Measurements from ENCODE around the gene ZBTB20. TPM values are rescaled to one million over a fixed set of nuclear protein-coding genes. Genes with fewer than 3 reads are reported as not detected.

The ZBTB20 gene
- total and polyA plus RNA-seq, 5 donors from 2014 or later = 10.1 to 58.2 (median 13.2) TPM

- Histone ChIP-seq H3K4me3 (ENCODE audit: low read depth, low read length) (no peak overlapping the region), H3K36me3 (ENCODE audit: control insufficient read depth, insufficient read depth, low read length) (no peaks in the 10 kb centered on the region), H3K4me1 (ENCODE audit: control insufficient read depth, insufficient read depth, low read length, poor library complexity, severe bottlenecking) (no peaks in the 10 kb centered on the region), H3K9me3 (ENCODE audit: control insufficient read depth in 2 of 2, low read length in 2 of 2) (no peaks in the 10 kb centered on the region), H3K27me3 (ENCODE audit: control insufficient read depth, insufficient read depth, low read length) (no peaks in the 10 kb centered on the region), H3K27ac (ENCODE audit: insufficient read depth, low read length, poor library complexity, severe bottlenecking) (no peak overlapping the region)
- Mint-ChIP-seq H3K9me3 (no peaks in the 10 kb centered on the region), H3K4me3 (no peak overlapping the region), H3K27me3 (no peaks in the 10 kb centered on the region), H3K36me3 (peaks cover 12% of the 10 kb centered on the region), H3K27ac (no peak overlapping the region), H3K4me1 (peaks cover 0 to 10% (median 6%) of the 10 kb centered on the region in 4 donors)
- DNase-seq (no peak), ATAC-seq (ENCODE audit: low read depth in 2 of 2) (no peak)
Observed at GRCh38 chr3:115040246-115040645, 106.8 kb downstream of the ZBTB20 start.

- H3K4me1 Mint-ChIP-seq = peaks cover 4 to 11% (median 9%) of the 10 kb centered on the region in 4 donors
- H3K9me3 Mint-ChIP-seq = no peaks in the 10 kb centered on the region
- H3K36me3 Mint-ChIP-seq = peaks cover 10% of the 10 kb centered on the region
- Histone ChIP-seq H3K4me1 (ENCODE audit: control insufficient read depth, insufficient read depth, low read length, poor library complexity, severe bottlenecking) (no peaks in the 10 kb centered on the region), H3K9me3 (ENCODE audit: control insufficient read depth in 2 of 2, low read length in 2 of 2) (no peaks in the 10 kb centered on the region), H3K36me3 (ENCODE audit: control insufficient read depth, insufficient read depth, low read length) (no peaks in the 10 kb centered on the region), H3K27me3 (ENCODE audit: control insufficient read depth, insufficient read depth, low read length) (no peaks in the 10 kb centered on the region), H3K27ac (ENCODE audit: insufficient read depth, low read length, poor library complexity, severe bottlenecking) (no peak overlapping the region), H3K4me3 (ENCODE audit: low read depth, low read length) (no peak overlapping the region)
- ATAC-seq (ENCODE audit: low read depth in 2 of 2) = no peak
- no peak for DNase-seq
- H3K27me3 Mint-ChIP-seq = no peaks in the 10 kb centered on the region
- peak overlapping the region in 1 of 3 donors; percentile 41 for H3K27ac Mint-ChIP-seq
- H3K4me3 Mint-ChIP-seq = no peak overlapping the region
Observed at GRCh38 chr3:115038817-115039216, 108.3 kb downstream of the ZBTB20 start.

GRCh38 chr3:115022835-115023398, 124.2 kb downstream of the ZBTB20 start:
- H3K4me3 Mint-ChIP-seq = no peak overlapping the region
- H3K27ac ChIP-seq (ENCODE audit: insufficient read depth, low read length, poor library complexity, severe bottlenecking) = no peak overlapping the region
- H3K36me3 ChIP-seq (ENCODE audit: control insufficient read depth, insufficient read depth, low read length) = peaks cover 2% of the 10 kb centered on the region
- peaks cover 3 to 19% (median 5%) of the 10 kb centered on the region in 4 donors for H3K4me1 Mint-ChIP-seq
- no peaks in the 10 kb centered on the region for H3K27me3 Mint-ChIP-seq
- no peaks in the 10 kb centered on the region for H3K9me3 ChIP-seq (ENCODE audit: control insufficient read depth in 2 of 2, low read length in 2 of 2)
- H3K4me1 ChIP-seq (ENCODE audit: control insufficient read depth, insufficient read depth, low read length, poor library complexity, severe bottlenecking) = no peaks in the 10 kb centered on the region
- no peak for DNase-seq
- H3K4me3 ChIP-seq (ENCODE audit: low read depth, low read length) = no peak overlapping the region
- no peak overlapping the region for H3K27ac Mint-ChIP-seq
- H3K36me3 Mint-ChIP-seq = peaks cover 4% of the 10 kb centered on the region
- no peak for ATAC-seq (ENCODE audit: low read depth in 2 of 2)
- no peaks in the 10 kb centered on the region for H3K27me3 ChIP-seq (ENCODE audit: control insufficient read depth, insufficient read depth, low read length)
- peaks cover 0 to 2% (median 0%) of the 10 kb centered on the region in 7 donors for H3K9me3 Mint-ChIP-seq

GRCh38 chr3:115022199-115022598, 124.9 kb downstream of the ZBTB20 start:
- peaks cover 3 to 19% (median 5%) of the 10 kb centered on the region in 4 donors for H3K4me1 Mint-ChIP-seq
- Histone ChIP-seq H3K27me3 (ENCODE audit: control insufficient read depth, insufficient read depth, low read length) (no peaks in the 10 kb centered on the region), H3K27ac (ENCODE audit: insufficient read depth, low read length, poor library complexity, severe bottlenecking) (no peak overlapping the region), H3K9me3 (ENCODE audit: control insufficient read depth in 2 of 2, low read length in 2 of 2) (no peaks in the 10 kb centered on the region), H3K4me3 (ENCODE audit: low read depth, low read length) (no peak overlapping the region), H3K36me3 (ENCODE audit: control insufficient read depth, insufficient read depth, low read length) (peaks cover 2% of the 10 kb centered on the region), H3K4me1 (ENCODE audit: control insufficient read depth, insufficient read depth, low read length, poor library complexity, severe bottlenecking) (no peaks in the 10 kb centered on the region)
- no peaks in the 10 kb centered on the region for H3K27me3 Mint-ChIP-seq
- peaks cover 0 to 2% (median under 1%) of the 10 kb centered on the region in 7 donors for H3K9me3 Mint-ChIP-seq
- no peak for DNase-seq
- peaks cover 5% of the 10 kb centered on the region for H3K36me3 Mint-ChIP-seq
- no peak overlapping the region for H3K4me3 Mint-ChIP-seq
- ATAC-seq (ENCODE audit: low read depth in 2 of 2) = no peak
- H3K27ac Mint-ChIP-seq = no peak overlapping the region

GRCh38 chr3:115021061-115021460, 126.0 kb downstream of the ZBTB20 start:
- Mint-ChIP-seq H3K4me3 (no peak overlapping the region), H3K27ac (no peak overlapping the region), H3K4me1 (peaks cover 3 to 13% (median 5%) of the 10 kb centered on the region in 4 donors), H3K9me3 (peaks cover 0 to 12% (median 2%) of the 10 kb centered on the region in 7 donors), H3K27me3 (peaks cover 4% of the 10 kb centered on the region), H3K36me3 (peaks cover 16% of the 10 kb centered on the region)
- no peak overlapping the region for H3K27ac ChIP-seq (ENCODE audit: insufficient read depth, low read length, poor library complexity, severe bottlenecking)
- DNase-seq = no peak
- H3K27me3 ChIP-seq (ENCODE audit: control insufficient read depth, insufficient read depth, low read length) = no peaks in the 10 kb centered on the region
- H3K4me3 ChIP-seq (ENCODE audit: low read depth, low read length) = no peak overlapping the region
- peaks cover 2% of the 10 kb centered on the region for H3K36me3 ChIP-seq (ENCODE audit: control insufficient read depth, insufficient read depth, low read length)
- ATAC-seq (ENCODE audit: low read depth in 2 of 2) = no peak
- peaks cover 0 to 3% of the 10 kb centered on the region in 2 experiments for H3K9me3 ChIP-seq (ENCODE audit: control insufficient read depth in 2 of 2, low read length in 2 of 2)
- no peaks in the 10 kb centered on the region for H3K4me1 ChIP-seq (ENCODE audit: control insufficient read depth, insufficient read depth, low read length, poor library complexity, severe bottlenecking)

GRCh38 chr3:115019900-115020299, 127.2 kb downstream of the ZBTB20 start:
- DNase-seq (no peak), ATAC-seq (ENCODE audit: low read depth in 2 of 2) (no peak)
- no peak overlapping the region for H3K27ac Mint-ChIP-seq
- peaks cover 2 to 14% (median 5%) of the 10 kb centered on the region in 4 donors for H3K4me1 Mint-ChIP-seq
- peaks cover 20% of the 10 kb centered on the region for H3K36me3 Mint-ChIP-seq
- Histone ChIP-seq H3K4me1 (ENCODE audit: control insufficient read depth, insufficient read depth, low read length, poor library complexity, severe bottlenecking) (no peaks in the 10 kb centered on the region), H3K4me3 (ENCODE audit: low read depth, low read length) (no peak overlapping the region), H3K9me3 (ENCODE audit: control insufficient read depth in 2 of 2, low read length in 2 of 2) (peaks cover 0 to 3% of the 10 kb centered on the region in 2 experiments), H3K36me3 (ENCODE audit: control insufficient read depth, insufficient read depth, low read length) (peaks cover 2% of the 10 kb centered on the region), H3K27me3 (ENCODE audit: control insufficient read depth, insufficient read depth, low read length) (no peaks in the 10 kb centered on the region), H3K27ac (ENCODE audit: insufficient read depth, low read length, poor library complexity, severe bottlenecking) (no peak overlapping the region)
- H3K27me3 Mint-ChIP-seq = peaks cover 4% of the 10 kb centered on the region
- peaks cover 0 to 16% (median 2%) of the 10 kb centered on the region in 7 donors for H3K9me3 Mint-ChIP-seq
- H3K4me3 Mint-ChIP-seq = no peak overlapping the region

- Histone ChIP-seq H3K9me3 (ENCODE audit: control insufficient read depth in 2 of 2, low read length in 2 of 2) (peaks cover 0 to 3% of the 10 kb centered on the region in 2 experiments), H3K27ac (ENCODE audit: insufficient read depth, low read length, poor library complexity, severe bottlenecking) (no peak overlapping the region), H3K36me3 (ENCODE audit: control insufficient read depth, insufficient read depth, low read length) (peaks cover 2% of the 10 kb centered on the region), H3K27me3 (ENCODE audit: control insufficient read depth, insufficient read depth, low read length) (no peaks in the 10 kb centered on the region), H3K4me1 (ENCODE audit: control insufficient read depth, insufficient read depth, low read length, poor library complexity, severe bottlenecking) (no peaks in the 10 kb centered on the region), H3K4me3 (ENCODE audit: low read depth, low read length) (no peak overlapping the region)
- Mint-ChIP-seq H3K36me3 (peaks cover 23% of the 10 kb centered on the region), H3K27me3 (peaks cover 4% of the 10 kb centered on the region), H3K4me1 (peaks cover 3 to 17% (median 5%) of the 10 kb centered on the region in 4 donors), H3K27ac (no peak overlapping the region), H3K9me3 (peaks cover 0 to 16% (median 3%) of the 10 kb centered on the region in 7 donors), H3K4me3 (no peak overlapping the region)
- no peak for DNase-seq
- ATAC-seq (ENCODE audit: low read depth in 2 of 2) = no peak
Observed at GRCh38 chr3:115018694-115019093, 128.4 kb downstream of the ZBTB20 start.

- Mint-ChIP-seq H3K4me1 (peaks cover 2 to 14% (median 11%) of the 10 kb centered on the region in 4 donors), H3K36me3 (peaks cover 28% of the 10 kb centered on the region), H3K27me3 (no peaks in the 10 kb centered on the region), H3K9me3 (peaks cover 0 to 10% (median 3%) of the 10 kb centered on the region in 7 donors), H3K4me3 (no peak overlapping the region), H3K27ac (peak overlapping the region in 1 of 3 donors; percentile 2)
- no peaks in the 10 kb centered on the region for H3K36me3 ChIP-seq (ENCODE audit: control insufficient read depth, insufficient read depth, low read length)
- H3K27ac ChIP-seq (ENCODE audit: insufficient read depth, low read length, poor library complexity, severe bottlenecking) = no peak overlapping the region
- no peak overlapping the region for H3K4me3 ChIP-seq (ENCODE audit: low read depth, low read length)
- DNase-seq (no peak), ATAC-seq (ENCODE audit: low read depth in 2 of 2) (no peak)
- H3K27me3 ChIP-seq (ENCODE audit: control insufficient read depth, insufficient read depth, low read length) = no peaks in the 10 kb centered on the region
- H3K4me1 ChIP-seq (ENCODE audit: control insufficient read depth, insufficient read depth, low read length, poor library complexity, severe bottlenecking) = no peaks in the 10 kb centered on the region
- H3K9me3 ChIP-seq (ENCODE audit: control insufficient read depth in 2 of 2, low read length in 2 of 2) = no peaks in the 10 kb centered on the region
Observed at GRCh38 chr3:115007966-115008365, 139.1 kb downstream of the ZBTB20 start.

All from CD4-positive, CD25-positive, alpha-beta regulatory T cell (primary cell).